Neutrophil (primary cell): ENCODE data around the gene SPTSSB.

ENCODE experiments used
- H3K27ac ChIP-seq: fragments of 200-600 bp; sonication (generic); 2 replicates; pipeline ENCODE4 v1.5.1; 2016; ENCODE audit warnings: mild to moderate bottlenecking, moderate library complexity
- H3K27me3 ChIP-seq: fragments of 200-600 bp; sonication (generic); 2 replicates; pipeline ENCODE4 v1.6.0; 2016; ENCODE audit warnings: mild to moderate bottlenecking
- H3K36me3 ChIP-seq: fragments of 200-600 bp; sonication (generic); 2 replicates; pipeline ENCODE4 v1.5.1; 2017
- H3K4me1 ChIP-seq, 2 experiments: fragments of 200-600 bp in 1 of 2; sonication (generic) in 1 of 2; 1 replicate in 1 of 2; 2 replicates in 1 of 2; pipeline versions ENCODE4 v1.5.1 to v1.6.1; 2013 to 2016; ENCODE audit warnings: low read depth in 1 of 2, low read length in 1 of 2, mild to moderate bottlenecking in 1 of 2, moderate library complexity in 1 of 2; ENCODE audit not compliant: control insufficient read depth in 1 of 2, insufficient read depth in 1 of 2
- H3K4me3 ChIP-seq, 2 experiments: fragments of 200-600 bp in 1 of 2; sonication (generic) in 1 of 2; 1 replicate in 1 of 2; 2 replicates in 1 of 2; pipeline ENCODE4 v1.5.1; 2013 to 2016; ENCODE audit warnings: low read depth in 1 of 2, low read length in 1 of 2, mild to moderate bottlenecking in 1 of 2, moderate library complexity in 1 of 2
- H3K9me3 ChIP-seq: fragments of 200-600 bp; sonication (generic); 2 replicates; pipeline ENCODE4 v1.5.1; 2016
- TF ChIP-seq, protein P1 (sequence below): fragments of 200-600 bp; sonication (generic); IDR thresholded peaks from 2 replicates; pipeline ENCODE4 v1.5.1; 2016; ENCODE audit warnings: antibody characterized with exemption

SPTSSB gene

DNA sequence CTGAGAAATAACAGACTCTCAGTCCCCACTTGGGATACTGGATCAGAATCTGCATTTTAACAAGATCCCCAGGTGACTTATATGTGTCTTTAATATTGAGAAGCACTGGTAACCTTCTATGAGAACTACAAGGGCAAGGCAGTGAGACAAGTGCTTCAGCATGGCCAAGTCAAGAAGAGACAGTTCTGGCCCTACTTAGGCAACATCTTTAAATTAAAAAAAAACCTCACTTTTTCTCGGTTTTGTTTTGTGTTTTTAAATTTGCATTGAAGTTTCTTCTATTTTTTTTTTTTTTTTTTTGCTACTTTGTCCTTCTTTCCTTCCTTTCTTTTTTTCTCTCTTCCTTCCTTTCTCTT, 42.5 kb upstream of the SPTSSB start:
- TF ChIP-seq, protein P1, sequence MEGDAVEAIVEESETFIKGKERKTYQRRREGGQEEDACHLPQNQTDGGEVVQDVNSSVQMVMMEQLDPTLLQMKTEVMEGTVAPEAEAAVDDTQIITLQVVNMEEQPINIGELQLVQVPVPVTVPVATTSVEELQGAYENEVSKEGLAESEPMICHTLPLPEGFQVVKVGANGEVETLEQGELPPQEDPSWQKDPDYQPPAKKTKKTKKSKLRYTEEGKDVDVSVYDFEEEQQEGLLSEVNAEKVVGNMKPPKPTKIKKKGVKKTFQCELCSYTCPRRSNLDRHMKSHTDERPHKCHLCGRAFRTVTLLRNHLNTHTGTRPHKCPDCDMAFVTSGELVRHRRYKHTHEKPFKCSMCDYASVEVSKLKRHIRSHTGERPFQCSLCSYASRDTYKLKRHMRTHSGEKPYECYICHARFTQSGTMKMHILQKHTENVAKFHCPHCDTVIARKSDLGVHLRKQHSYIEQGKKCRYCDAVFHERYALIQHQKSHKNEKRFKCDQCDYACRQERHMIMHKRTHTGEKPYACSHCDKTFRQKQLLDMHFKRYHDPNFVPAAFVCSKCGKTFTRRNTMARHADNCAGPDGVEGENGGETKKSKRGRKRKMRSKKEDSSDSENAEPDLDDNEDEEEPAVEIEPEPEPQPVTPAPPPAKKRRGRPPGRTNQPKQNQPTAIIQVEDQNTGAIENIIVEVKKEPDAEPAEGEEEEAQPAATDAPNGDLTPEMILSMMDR, result no peak

DNA sequence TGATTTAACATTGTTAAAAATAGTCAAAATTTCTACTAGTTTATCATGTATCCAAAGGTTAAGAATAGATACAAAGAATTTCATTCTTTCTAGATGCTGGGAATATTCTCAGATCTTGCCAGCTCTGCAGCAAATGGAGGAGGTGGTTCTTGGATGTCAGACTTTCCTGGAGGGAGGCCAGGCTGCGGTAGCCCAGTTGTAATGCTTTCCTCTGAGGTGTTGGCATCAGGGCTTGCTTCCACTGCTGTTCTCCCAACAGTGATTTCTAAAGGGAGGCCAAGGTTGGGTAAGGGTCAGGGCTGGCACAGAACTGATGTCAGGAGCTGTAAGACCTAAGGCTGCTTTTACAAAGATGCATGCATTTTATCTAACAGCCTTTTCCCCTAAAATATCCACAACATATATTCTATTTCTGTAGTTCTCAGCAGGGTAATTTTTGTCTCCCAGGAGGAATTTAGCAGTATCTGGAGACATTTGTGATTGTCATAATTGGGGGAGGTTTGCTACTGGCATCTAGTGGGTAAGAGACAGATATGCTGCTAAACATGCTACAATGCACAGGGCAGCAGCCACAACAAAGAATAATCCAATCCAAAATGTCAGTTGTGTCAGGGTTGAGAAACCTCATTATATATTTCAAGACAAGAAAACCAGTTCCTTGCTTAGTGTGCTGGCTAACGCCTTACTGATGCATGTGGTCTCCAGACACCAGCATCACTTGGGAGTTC, 42.0 kb upstream of the SPTSSB start:
- Histone ChIP-seq H3K27me3 (no peaks in the 10 kb centered on the region), H3K27ac (no peak overlapping the region), H3K4me3 (no peak overlapping the region), H3K4me1 (no peaks in the 10 kb centered on the region), H3K9me3 (no peaks in the 10 kb centered on the region), H3K36me3 (no peaks in the 10 kb centered on the region)
- TF ChIP-seq, protein P1, result no peak

More for the DNA sequence above, 42.5 kb upstream of the SPTSSB start:
- Histone ChIP-seq H3K27me3 (no peaks in the 10 kb centered on the region), H3K36me3 (no peaks in the 10 kb centered on the region), H3K4me3 (no peak overlapping the region), H3K4me1 (no peaks in the 10 kb centered on the region), H3K9me3 (no peaks in the 10 kb centered on the region), H3K27ac (no peak overlapping the region)

DNA sequence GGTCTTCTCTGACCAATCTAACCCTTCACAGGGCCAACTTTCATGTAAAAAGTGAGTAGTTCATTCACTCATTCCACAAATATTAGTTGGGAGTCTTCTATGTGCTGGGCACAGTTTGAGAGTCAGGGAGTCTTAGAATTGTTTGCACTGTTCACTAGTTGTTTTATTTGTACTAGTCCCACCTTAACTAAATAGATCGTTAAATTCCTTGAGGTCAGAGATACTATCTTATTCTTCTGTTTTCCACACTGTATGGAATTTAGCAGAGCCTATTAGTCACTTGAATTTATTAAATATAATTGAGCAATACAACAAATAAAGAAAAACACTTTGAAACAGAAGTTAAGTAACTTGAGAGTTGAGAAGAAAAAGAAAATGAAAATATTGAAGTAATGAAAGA, 40.8 kb upstream of the SPTSSB start:
- Histone ChIP-seq H3K36me3 (no peaks in the 10 kb centered on the region), H3K4me1 (no peaks in the 10 kb centered on the region), H3K27me3 (no peaks in the 10 kb centered on the region), H3K9me3 (no peaks in the 10 kb centered on the region), H3K27ac (no peak overlapping the region), H3K4me3 (no peak overlapping the region)
- TF ChIP-seq, protein P1, result no peak

DNA sequence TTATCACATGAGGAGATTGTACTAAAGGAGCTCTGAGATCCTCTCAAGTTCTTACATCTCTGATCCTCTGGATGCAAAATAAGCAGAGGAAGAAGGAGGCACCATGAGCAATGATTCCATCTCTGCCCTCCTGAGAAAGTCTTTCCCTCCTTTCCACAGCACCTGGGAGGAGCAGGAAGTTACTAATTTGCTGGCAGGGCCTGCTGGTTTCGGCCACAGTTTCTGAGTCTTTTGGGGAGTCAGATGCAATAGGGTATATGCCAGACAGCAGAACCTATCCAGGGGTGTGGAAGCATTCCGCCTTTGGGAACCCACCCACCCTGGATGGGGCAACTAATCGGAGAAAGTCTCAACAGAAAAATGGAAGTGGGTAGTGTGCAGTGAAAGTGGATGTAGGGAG, 38.5 kb upstream of the SPTSSB start:
- H3K9me3 ChIP-seq, result no peaks in the 10 kb centered on the region
- H3K4me3 ChIP-seq, result no peak overlapping the region
- no peaks in the 10 kb centered on the region for H3K27me3 ChIP-seq
- TF ChIP-seq, protein P1, result no peak
- no peak overlapping the region for H3K27ac ChIP-seq
- no peaks in the 10 kb centered on the region for H3K4me1 ChIP-seq
- H3K36me3 ChIP-seq, result no peaks in the 10 kb centered on the region

DNA sequence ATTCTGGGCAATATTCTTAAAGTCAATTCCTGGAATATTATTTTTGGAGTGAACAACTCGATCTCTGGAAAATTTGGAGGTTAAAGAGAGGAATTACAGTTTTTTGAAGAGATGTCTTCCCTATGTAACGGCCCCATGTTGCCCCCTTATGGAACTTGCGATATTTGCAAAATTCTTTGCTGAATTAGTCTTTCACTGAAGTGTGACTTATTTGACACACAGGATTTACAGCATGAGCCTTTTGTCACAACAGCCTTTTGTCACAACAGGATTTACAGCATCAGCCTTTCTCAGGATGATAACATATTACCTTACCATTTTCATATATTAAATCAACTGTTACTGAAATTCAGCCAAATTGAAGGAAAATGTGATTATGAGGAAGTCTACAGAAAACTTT, 37.8 kb upstream of the SPTSSB start:
- Histone ChIP-seq H3K9me3 (no peaks in the 10 kb centered on the region), H3K27ac (no peak overlapping the region), H3K36me3 (no peaks in the 10 kb centered on the region), H3K4me3 (no peak overlapping the region), H3K27me3 (no peaks in the 10 kb centered on the region), H3K4me1 (no peaks in the 10 kb centered on the region)
- TF ChIP-seq, protein P1, result no peak
